GM21717 (cell line): Measurements from ENCODE around the gene DNAJB5.

Experiments
- ATAC-seq: cut with Tn5 transposase; IDR thresholded peaks from one replicate; pipeline ENCODE4 v1.9.1; 2021; ENCODE audit warnings: mild to moderate bottlenecking, moderate library complexity; ENCODE audit not compliant: unreplicated experiment

DNAJB5 gene

GRCh38 chr9:34983209-34983608 is 6.3 kb upstream of the DNAJB5 start:
- ATAC-seq: no peak

- no peak for ATAC-seq
Measured at GRCh38 chr9:34984049-34984448, 5.5 kb upstream of the DNAJB5 start.

DNA sequence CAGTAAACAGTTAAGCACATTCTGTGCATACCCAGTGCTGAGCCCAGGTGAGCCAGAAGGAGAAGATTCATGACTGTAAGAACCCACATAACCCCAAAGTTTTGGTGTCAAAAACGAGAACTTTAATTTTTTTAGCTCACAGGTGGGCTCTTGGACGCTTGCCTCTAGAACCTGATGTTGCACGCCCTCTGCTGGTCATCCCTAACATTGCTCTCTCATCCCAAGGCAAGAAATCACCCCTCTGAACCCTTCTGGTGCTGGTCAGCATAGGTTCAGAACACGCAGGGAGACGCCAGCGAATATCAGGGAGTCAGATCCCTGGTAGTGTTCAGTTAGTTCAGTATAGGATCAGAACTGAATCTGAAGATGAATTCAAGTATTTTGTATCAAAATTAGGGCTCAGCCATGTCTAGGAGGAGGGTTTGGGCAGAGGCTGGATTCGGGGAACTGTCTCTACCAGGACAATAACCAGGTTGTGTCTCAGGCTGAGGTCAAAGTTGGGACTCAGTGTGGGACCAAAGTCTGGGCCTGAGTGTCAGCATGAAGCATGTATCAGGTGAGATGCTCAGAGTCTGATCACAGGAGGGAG is 4.1 kb upstream of the DNAJB5 start:
- no peak for ATAC-seq

- no peak for ATAC-seq
Measured at GRCh38 chr9:34986540-34987047, 3.0 kb upstream of the DNAJB5 start.

GRCh38 chr9:34987160-34987901 is 2.2 kb upstream of the DNAJB5 start:
- ATAC-seq: no peak

DNA sequence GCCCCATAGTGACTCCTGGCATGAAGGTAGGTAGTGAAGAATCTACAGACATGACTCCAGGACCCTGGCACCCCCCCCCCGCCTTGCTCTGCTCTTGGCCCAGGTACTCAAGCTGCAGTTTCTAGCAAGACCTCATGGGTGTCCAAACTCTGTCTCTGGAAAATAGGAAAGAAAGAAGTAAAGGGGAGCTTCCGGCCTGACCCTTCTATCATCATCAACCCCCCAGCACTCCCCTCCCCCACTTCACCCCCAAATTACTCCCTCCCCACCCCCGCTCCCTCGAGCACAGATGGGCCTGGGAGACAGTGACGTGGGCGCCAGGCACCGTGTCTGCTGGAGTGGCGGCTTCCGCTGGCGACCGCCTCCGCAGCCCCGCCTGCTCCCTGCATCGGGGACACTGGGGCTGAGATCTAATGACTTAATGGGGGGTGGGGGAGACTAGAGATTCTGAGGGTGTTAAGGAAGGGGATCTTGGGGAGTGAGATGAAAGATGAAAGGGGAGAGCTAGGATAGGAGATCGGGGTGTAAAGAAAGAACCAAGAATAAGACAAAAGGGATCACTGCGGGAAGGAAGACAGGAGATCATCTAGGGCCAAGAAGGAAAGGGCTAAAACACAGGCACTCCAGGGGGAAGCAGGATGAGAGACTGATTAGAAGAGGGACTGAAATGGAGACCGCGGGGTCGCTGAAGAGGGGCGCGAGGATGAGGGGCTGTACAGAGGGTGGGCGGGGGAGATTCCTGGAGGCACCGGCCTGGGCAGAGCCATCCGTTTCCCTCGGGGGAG is 1.1 kb upstream of the DNAJB5 start:
- no peak for ATAC-seq

DNA sequence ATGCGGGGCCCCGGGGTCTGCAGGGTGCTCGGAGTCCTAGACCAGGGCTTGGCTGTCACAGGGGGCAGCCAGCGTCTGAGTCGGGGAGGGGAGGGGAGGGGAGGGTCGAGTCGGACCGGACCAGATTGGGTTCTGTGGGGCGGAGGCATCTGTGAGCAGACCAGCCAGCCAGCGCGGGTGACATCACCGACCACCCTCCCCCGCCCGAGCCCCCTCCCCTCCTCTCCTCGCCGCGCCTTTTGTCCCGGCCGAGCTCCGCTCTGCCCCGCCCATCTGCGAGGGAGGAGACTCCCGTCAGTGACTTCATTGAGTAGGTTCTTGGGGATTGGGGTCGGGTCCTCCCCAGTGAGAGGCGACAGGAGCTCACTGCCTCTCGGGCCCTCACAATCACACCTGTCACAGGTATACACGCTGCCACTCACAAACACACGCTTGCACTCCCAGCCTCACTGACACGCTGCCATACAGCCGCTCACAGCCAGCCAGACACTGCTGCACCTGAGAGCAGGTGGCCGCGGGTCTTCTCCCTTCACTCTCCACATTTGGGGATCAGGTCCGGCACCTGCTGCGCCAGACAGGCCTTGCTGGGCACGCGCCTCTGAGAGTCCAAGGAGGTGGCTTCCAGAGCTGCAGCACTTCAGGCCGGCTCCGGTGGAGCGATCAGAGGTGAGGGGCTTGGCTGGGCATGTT is 546 bp downstream of the DNAJB5 start:
- no peak for ATAC-seq

- ATAC-seq: no peak
Measured at GRCh38 chr9:34990908-34991606, 1.5 kb downstream of the DNAJB5 start.

DNA sequence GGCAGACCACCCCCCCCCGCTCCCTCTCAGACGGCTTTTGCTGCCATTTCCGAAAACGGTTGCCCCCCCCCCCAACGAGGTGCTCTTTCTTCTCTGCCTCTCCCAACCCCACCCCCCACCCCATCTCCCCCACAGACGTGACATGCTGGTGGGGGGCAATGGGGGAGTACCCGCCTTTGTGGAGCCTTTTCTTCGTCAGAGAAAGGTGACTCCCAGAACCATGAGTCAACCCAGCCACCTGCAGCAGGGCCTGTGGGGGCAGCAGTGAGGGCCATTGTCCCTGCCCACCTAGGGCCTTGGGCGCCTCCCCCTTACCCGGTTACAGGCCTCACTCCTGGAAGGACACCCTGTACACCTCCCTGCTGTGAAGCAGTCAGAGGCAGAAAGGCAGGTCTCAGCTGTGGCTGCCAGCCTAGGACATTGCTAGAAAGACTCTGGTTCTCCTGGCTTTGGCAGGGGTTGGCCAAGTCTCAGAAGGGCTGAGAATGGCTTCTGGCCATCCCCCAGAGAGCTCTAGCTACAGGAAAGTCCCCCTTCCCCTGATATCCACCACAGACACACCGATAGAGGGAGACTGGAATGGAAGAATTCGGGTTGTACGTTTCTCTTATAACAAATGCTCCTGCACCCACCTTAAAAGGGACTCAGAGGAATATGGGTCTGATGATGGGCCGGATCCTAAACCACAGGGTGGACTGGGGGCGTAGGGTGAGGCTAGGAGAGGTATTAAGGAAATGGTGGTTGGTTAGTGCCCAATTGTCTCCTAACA is 2.2 kb downstream of the DNAJB5 start:
- no peak for ATAC-seq

DNA sequence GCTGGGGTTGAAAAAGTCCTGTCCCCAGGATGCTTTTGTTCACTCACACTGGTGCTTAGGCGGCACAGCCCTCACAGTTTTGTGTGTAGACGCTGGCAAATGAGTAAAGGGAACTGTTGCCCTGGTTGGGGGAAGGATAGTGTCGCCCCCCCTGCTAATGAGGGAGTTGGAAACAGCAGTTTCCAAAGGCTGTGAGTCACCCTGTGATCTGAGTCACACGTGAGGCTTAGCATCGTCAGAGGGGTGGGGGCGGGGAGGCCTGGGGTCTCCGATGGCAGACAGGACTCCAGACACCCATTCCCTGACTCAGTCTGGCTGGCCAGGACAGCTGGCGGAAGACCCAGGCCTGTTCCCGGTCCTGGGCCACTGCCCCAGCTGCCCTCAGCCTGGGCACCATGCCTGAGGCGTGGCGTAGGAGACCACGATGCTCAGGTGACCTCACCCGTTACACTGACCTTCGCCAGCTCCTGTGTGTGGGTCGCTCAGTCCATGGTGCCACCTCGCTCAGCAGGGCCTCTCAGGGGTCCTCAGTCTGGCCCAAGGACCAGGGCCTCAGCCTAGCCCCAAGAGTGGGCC is 2.9 kb downstream of the DNAJB5 start:
- no peak for ATAC-seq

DNA sequence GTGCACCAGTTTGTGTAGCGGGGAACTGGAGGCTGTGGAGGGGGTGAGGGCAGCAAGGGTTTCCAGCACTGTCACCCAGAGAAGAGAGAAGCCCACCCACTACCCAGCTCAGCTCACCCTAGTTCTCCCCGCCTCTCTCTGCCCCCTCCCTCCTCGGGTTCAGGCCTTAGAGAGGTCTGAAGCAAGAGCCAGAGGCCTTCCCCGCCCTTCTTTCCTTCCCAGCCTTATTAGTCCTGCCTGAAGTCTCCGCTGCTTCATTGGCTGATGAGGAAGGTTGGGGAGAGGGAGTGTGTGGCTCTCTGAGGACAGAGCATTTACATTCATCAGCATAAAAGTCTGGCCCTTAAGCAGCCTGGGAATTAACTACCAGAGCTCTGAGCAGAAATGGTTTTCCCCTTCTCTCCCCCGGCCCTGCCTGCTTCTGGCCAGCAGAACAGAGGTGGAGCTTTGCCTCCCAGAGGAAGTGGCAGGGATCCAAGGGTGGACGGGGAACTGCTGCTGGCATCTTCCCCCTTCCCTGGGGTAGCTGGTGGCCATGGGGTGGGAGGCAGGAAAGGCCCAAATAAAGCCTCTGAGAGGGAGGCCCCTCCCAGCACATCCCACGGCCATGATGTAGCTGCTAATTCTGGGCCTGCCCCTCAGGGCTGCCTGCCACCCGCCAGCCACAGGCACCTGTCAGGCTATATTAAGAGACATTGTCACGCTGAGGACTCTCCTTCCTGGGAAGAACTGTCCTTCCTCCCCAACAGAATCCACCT is 4.1 kb downstream of the DNAJB5 start:
- no peak for ATAC-seq

- ATAC-seq: no peak
Measured at GRCh38 chr9:34994260-34994899, 4.8 kb downstream of the DNAJB5 start.

DNA sequence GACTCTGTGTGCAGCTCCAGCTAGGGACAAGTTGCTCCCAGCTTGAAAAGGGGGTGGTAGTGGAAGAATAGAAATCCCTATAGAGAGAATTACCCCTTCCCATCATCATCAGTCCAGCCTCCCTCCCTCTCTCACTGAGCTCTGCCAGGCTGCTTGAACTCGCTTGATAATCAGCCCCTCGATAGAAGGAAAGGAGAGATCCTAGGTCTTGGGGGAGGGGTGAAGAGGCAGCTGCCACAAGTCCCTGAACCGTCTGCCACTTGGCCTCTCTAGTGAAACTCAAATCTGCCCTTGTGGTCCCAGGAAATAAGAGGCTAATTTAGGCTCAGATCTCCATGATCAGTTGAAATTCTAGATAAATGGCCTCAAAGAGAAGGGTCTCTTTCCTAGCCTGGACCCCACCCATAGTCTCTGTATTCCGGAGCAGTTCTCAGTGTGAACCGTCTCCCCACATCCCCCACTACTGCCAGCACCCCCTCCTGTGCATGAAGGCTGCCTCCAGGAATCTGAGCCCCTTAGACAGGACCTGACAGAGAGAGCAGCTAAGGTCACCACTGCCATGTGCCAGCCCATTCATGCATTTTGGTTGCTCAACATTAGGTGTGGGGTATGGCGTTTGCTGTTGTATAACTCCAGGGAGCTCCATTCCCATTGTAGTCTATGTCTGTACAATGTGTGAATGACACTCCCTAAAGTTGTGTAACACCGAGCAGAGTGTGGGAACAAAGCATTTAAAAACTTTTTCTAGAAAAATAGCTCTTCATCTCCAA is 5.5 kb downstream of the DNAJB5 start:
- ATAC-seq: no peak

DNA sequence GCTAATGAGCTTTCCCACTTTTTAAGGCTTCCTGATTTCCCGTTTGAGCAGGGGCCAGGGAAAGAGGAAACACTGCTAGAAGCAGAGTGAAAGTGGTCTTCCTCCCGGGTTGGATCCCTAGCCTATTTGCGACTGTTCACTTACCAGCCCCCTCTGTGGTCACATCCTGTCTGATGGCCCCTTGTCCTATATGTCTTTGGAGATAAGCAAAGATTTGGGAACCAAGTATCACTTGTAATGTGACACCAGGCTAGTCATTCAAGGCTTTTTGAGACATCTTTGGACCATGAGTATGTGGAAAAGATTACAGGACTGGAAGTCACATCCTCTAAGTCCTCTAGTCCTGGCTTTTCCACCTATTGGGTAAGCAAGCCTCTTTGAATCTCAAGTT is 6.1 kb downstream of the DNAJB5 start:
- no peak for ATAC-seq

DNA sequence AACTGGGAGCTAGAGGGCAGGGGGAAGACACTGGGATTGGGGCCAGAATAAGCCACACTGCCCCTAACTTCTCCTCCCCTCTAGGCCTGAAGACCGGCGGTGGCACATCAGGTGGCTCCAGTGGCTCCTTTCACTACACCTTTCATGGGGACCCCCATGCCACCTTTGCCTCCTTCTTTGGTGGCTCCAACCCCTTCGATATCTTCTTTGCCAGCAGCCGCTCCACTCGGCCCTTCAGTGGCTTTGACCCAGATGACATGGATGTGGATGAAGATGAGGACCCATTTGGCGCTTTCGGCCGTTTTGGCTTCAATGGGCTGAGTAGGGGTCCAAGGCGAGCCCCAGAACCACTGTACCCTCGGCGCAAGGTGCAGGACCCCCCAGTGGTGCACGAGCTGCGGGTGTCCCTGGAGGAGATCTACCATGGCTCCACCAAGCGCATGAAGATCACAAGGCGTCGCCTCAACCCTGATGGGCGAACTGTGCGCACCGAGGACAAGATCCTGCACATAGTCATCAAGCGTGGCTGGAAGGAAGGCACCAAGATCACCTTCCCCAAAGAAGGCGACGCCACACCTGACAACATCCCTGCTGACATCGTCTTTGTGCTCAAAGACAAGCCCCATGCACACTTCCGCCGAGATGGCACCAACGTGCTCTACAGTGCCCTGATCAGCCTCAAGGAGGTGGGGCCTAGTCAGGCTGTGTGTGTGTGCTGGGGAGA is 6.8 kb downstream of the DNAJB5 start:
- ATAC-seq: no peak

DNA sequence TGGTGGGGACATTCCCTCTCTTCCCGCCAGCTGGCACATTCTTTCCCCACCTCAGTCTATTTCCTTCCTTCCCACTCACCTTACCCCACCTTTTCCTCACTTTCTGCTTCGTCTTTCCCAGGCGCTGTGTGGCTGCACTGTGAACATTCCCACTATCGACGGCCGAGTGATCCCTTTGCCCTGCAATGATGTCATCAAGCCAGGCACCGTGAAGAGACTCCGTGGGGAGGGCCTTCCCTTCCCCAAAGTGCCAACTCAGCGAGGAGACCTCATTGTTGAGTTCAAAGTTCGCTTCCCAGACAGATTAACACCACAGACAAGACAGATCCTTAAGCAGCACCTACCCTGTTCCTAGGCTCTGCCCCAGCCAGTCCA is 7.3 kb downstream of the DNAJB5 start:
- ATAC-seq: no peak

GRCh38 chr9:34997379-34997781 is 7.8 kb downstream of the DNAJB5 start:
- no peak for ATAC-seq
